CD4-positive, alpha-beta T cell treated with Interferon gamma for 1 hour (primary cell): ENCODE measurements around the gene ADAM17.
A peak's percentile ranks its signal among the peaks of the same experiment; 100 is the strongest.
"Not testable (repeated sequence)": the region's sequence is repeated elsewhere in the genome, so short reads cannot be mapped to it uniquely, and the experiment has no call there.

ENCODE experiments used
- DNase-seq: peaks from one replicate; pipeline ENCODE4 v3.0.0-alpha.2; 2020

Gene ADAM17

GRCh38 chr2:9518780-9519179 is 36.9 kb downstream of the ADAM17 start:
- DNase-seq, result no peak

- no peak for DNase-seq
Observed at GRCh38 chr2:9518163-9518562, 37.5 kb downstream of the ADAM17 start.

GRCh38 chr2:9517118-9517782 is 38.4 kb downstream of the ADAM17 start:
- DNase-seq, result no peak

- DNase-seq, result not testable (repeated sequence)
Observed at GRCh38 chr2:9513946-9514345, 41.7 kb downstream of the ADAM17 start.

- no peak for DNase-seq
Observed at GRCh38 chr2:9508931-9509330, 46.7 kb downstream of the ADAM17 start.

GRCh38 chr2:9498210-9498609 is 57.4 kb downstream of the ADAM17 start:
- DNase-seq, result no peak

- no peak for DNase-seq
Observed at GRCh38 chr2:9497017-9497416, 58.6 kb downstream of the ADAM17 start.

GRCh38 chr2:9494081-9494480 is 61.5 kb downstream of the ADAM17 start:
- no peak for DNase-seq

- no peak for DNase-seq
Observed at GRCh38 chr2:9493478-9493877, 62.2 kb downstream of the ADAM17 start.

- no peak for DNase-seq
Observed at GRCh38 chr2:9492927-9493326, 62.7 kb downstream of the ADAM17 start.

- DNase-seq, result no peak
Observed at GRCh38 chr2:9490789-9491188, 64.8 kb downstream of the ADAM17 start.

- DNase-seq, result no peak
Observed at GRCh38 chr2:9488583-9489547, 66.8 kb downstream of the ADAM17 start.

GRCh38 chr2:9484533-9484932 is 71.1 kb downstream of the ADAM17 start:
- DNase-seq, result no peak

GRCh38 chr2:9483107-9483506 is 72.5 kb downstream of the ADAM17 start:
- no peak for DNase-seq

- no peak for DNase-seq
Observed at GRCh38 chr2:9480157-9480556, 75.5 kb downstream of the ADAM17 start.

GRCh38 chr2:9478526-9478925 is 77.1 kb downstream of the ADAM17 start:
- no peak for DNase-seq

- DNase-seq, result no peak
Observed at GRCh38 chr2:9477914-9478313, 77.7 kb downstream of the ADAM17 start.

GRCh38 chr2:9474361-9475057 is 81.1 kb downstream of the ADAM17 start, which contains the start of gene IAH1:
Gene IAH1, plus strand, starts transcription at chr2:9474551. Its CDS starts 16 bp downstream, at chr2:9474567.
- DNase-seq, result peak; percentile 73

- DNase-seq, result peak; percentile 73
Observed at GRCh38 chr2:9473985-9474360, 81.7 kb downstream of the ADAM17 start.

- no peak for DNase-seq
Observed at GRCh38 chr2:9473308-9473984, 82.2 kb downstream of the ADAM17 start.

- DNase-seq, result no peak
Observed at GRCh38 chr2:9472511-9472910, 83.1 kb downstream of the ADAM17 start.

GRCh38 chr2:9471206-9471605 is 84.4 kb downstream of the ADAM17 start:
- no peak for DNase-seq

- DNase-seq, result no peak
Observed at GRCh38 chr2:9467687-9468086, 87.9 kb downstream of the ADAM17 start.
